HepG2 (cell line): ENCODE results near the gene PPP1R27. TPM values are rescaled to one million over a fixed set of nuclear protein-coding genes. Genes with fewer than 3 reads are reported as not detected.

ENCODE experiments used
- AGO2 ChIP-seq: fragments of 200-400 bp; formaldehyde crosslinking; optimal IDR thresholded peaks from 2 replicates; pipeline ENCODE3; 2017; ENCODE audit warnings: mild to moderate bottlenecking, low read depth, low read length, moderate library complexity
- ATF7-NPFF ChIP-seq: sonication (generic); formaldehyde crosslinking; IDR thresholded peaks from 2 replicates; pipeline ENCODE4 v1.8.1; 2023; ENCODE audit warnings: mild to moderate bottlenecking, low read depth, missing genetic modification reagents, moderate library complexity
- CBX1 ChIP-seq: IDR thresholded peaks from one replicate; pipeline ENCODE4 v1.6.1; 2016; ENCODE audit warnings: antibody characterized with exemption, low read depth
- HHEX ChIP-seq: IDR thresholded peaks from 2 replicates; pipeline ENCODE4 v1.6.1; 2016; ENCODE audit warnings: control low read depth
- ZBTB38 ChIP-seq: sonication (generic); formaldehyde crosslinking; IDR thresholded peaks from 2 replicates; pipeline ENCODE4 v1.5.1; 2020; ENCODE audit warnings: mild to moderate bottlenecking, missing genetic modification reagents
- ZFP41 ChIP-seq: sonication (generic); formaldehyde crosslinking; IDR thresholded peaks from 2 replicates; pipeline ENCODE4 v1.4.0; 2020; ENCODE audit warnings: mild to moderate bottlenecking, missing genetic modification reagents, borderline replicate concordance
- ZNF430 ChIP-seq: sonication (generic); formaldehyde crosslinking; IDR thresholded peaks from 2 replicates; pipeline ENCODE4 v1.9.0; 2021; ENCODE audit warnings: mild to moderate bottlenecking, missing genetic modification reagents
- polyA plus RNA-seq, 8 experiments: library from polyadenylated mRNA; depleted of rRNA in 3 of 8; stranded (reverse) in 7 of 8; unstranded in 1 of 8; fragments of >200 nt; fragmentation: Illumina TruSeq in 4 of 8; extraction: Trizol in 4 of 8; gene quantifications; 2 replicates each; pipeline versions ENCODE4 v1.2.1 to v1.2.3, GENCODE V29; 2011 to 2016; ENCODE audit warnings: low read depth in 4 of 8, missing spikeins in 1 of 8, mixed read lengths in 1 of 8; ENCODE audit not compliant: insufficient read depth in 1 of 8
- total RNA-seq, 5 experiments: library from RNA; depleted of rRNA; stranded (reverse); fragments of >200 nt; fragmentation: Illumina TruSeq; extraction: Trizol; gene quantifications; 2 replicates each; pipeline ENCODE4 v1.2.3, GENCODE V29; 2016; ENCODE audit warnings: low read depth in 1 of 5
- TF ChIP-seq, protein P1 (sequence below): sonication (generic); formaldehyde crosslinking; IDR thresholded peaks from 2 replicates; pipeline ENCODE4 v1.5.1; 2020; ENCODE audit warnings: mild to moderate bottlenecking, missing genetic modification reagents, borderline replicate concordance
- TF ChIP-seq, protein P2 (sequence below): sonication (generic); formaldehyde crosslinking; IDR thresholded peaks from 2 replicates; pipeline ENCODE4 v1.4.0; 2020; ENCODE audit warnings: missing genetic modification reagents
- TF ChIP-seq, protein P3 (sequence below): sonication (generic); formaldehyde crosslinking; IDR thresholded peaks from 2 replicates; pipeline ENCODE4 v1.5.0; 2020; ENCODE audit warnings: missing genetic modification reagents
- TF ChIP-seq, protein P4 (sequence below): sonication (generic); formaldehyde crosslinking; IDR thresholded peaks from 2 replicates; pipeline ENCODE4 v1.5.1; 2020; ENCODE audit warnings: mild to moderate bottlenecking, missing genetic modification reagents

The PPP1R27 gene
- total and polyA plus RNA-seq, 2 of the 13 experiments (the other 11 are each of a cell fraction or from before 2014, with no cell fraction given): 0.17 to 1.00 TPM

DNA sequence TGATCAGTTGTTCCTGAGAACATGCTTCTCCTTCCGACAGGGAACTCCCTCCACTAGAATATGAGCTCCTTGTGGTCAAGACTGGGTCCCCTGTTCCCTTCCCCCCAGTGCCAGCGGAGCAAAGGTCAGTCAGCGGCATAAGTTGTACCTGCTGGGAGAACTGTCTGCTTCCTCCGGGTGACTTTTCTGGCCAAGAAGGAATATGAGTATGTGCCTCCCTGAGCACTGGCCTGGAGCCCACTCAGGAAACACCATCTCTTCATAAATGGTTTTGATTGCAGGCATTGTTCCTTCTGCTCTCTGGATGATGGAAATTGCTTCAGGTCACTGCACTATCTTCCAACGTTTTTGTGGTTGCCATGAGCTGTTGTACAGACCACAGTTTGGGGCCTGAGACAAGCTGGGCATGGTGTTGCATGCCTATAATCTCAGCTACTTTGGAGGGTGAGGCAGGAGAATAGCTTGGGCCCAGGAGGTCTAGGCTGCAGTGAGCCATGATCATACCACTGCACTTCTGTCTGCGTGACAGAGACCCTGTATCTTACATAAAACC is 28.3 kb upstream of the PPP1R27 start (continued):
- TF ChIP-seq, protein P1, sequence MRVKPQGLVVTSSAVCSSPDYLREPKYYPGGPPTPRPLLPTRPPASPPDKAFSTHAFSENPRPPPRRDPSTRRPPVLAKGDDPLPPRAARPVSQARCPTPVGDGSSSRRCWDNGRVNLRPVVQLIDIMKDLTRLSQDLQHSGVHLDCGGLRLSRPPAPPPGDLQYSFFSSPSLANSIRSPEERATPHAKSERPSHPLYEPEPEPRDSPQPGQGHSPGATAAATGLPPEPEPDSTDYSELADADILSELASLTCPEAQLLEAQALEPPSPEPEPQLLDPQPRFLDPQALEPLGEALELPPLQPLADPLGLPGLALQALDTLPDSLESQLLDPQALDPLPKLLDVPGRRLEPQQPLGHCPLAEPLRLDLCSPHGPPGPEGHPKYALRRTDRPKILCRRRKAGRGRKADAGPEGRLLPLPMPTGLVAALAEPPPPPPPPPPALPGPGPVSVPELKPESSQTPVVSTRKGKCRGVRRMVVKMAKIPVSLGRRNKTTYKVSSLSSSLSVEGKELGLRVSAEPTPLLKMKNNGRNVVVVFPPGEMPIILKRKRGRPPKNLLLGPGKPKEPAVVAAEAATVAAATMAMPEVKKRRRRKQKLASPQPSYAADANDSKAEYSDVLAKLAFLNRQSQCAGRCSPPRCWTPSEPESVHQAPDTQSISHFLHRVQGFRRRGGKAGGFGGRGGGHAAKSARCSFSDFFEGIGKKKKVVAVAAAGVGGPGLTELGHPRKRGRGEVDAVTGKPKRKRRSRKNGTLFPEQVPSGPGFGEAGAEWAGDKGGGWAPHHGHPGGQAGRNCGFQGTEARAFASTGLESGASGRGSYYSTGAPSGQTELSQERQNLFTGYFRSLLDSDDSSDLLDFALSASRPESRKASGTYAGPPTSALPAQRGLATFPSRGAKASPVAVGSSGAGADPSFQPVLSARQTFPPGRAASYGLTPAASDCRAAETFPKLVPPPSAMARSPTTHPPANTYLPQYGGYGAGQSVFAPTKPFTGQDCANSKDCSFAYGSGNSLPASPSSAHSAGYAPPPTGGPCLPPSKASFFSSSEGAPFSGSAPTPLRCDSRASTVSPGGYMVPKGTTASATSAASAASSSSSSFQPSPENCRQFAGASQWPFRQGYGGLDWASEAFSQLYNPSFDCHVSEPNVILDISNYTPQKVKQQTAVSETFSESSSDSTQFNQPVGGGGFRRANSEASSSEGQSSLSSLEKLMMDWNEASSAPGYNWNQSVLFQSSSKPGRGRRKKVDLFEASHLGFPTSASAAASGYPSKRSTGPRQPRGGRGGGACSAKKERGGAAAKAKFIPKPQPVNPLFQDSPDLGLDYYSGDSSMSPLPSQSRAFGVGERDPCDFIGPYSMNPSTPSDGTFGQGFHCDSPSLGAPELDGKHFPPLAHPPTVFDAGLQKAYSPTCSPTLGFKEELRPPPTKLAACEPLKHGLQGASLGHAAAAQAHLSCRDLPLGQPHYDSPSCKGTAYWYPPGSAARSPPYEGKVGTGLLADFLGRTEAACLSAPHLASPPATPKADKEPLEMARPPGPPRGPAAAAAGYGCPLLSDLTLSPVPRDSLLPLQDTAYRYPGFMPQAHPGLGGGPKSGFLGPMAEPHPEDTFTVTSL (CRISPR knock-in tag): no peak
- peak; percentile 73; the same call in 1 of the 2 replicates for TF ChIP-seq ZBTB38 (CRISPR knock-in tag)
- TF ChIP-seq, protein P2, sequence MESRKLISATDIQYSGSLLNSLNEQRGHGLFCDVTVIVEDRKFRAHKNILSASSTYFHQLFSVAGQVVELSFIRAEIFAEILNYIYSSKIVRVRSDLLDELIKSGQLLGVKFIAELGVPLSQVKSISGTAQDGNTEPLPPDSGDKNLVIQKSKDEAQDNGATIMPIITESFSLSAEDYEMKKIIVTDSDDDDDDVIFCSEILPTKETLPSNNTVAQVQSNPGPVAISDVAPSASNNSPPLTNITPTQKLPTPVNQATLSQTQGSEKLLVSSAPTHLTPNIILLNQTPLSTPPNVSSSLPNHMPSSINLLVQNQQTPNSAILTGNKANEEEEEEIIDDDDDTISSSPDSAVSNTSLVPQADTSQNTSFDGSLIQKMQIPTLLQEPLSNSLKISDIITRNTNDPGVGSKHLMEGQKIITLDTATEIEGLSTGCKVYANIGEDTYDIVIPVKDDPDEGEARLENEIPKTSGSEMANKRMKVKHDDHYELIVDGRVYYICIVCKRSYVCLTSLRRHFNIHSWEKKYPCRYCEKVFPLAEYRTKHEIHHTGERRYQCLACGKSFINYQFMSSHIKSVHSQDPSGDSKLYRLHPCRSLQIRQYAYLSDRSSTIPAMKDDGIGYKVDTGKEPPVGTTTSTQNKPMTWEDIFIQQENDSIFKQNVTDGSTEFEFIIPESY (CRISPR knock-in tag): peak; percentile 84
- no peak for TF ChIP-seq AGO2
- TF ChIP-seq ZNF430: 0 out of 2 replicates have a peak, but pooled peaks have one; percentile 43
- no peak for TF ChIP-seq ATF7-NPFF (CRISPR knock-in tag)
- TF ChIP-seq HHEX: no peak
- no peak for TF ChIP-seq ZFP41 (CRISPR knock-in tag)
- TF ChIP-seq CBX1: no peak
- TF ChIP-seq, protein P3, sequence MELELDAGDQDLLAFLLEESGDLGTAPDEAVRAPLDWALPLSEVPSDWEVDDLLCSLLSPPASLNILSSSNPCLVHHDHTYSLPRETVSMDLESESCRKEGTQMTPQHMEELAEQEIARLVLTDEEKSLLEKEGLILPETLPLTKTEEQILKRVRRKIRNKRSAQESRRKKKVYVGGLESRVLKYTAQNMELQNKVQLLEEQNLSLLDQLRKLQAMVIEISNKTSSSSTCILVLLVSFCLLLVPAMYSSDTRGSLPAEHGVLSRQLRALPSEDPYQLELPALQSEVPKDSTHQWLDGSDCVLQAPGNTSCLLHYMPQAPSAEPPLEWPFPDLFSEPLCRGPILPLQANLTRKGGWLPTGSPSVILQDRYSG (CRISPR knock-in tag): no peak
- TF ChIP-seq, protein P4, sequence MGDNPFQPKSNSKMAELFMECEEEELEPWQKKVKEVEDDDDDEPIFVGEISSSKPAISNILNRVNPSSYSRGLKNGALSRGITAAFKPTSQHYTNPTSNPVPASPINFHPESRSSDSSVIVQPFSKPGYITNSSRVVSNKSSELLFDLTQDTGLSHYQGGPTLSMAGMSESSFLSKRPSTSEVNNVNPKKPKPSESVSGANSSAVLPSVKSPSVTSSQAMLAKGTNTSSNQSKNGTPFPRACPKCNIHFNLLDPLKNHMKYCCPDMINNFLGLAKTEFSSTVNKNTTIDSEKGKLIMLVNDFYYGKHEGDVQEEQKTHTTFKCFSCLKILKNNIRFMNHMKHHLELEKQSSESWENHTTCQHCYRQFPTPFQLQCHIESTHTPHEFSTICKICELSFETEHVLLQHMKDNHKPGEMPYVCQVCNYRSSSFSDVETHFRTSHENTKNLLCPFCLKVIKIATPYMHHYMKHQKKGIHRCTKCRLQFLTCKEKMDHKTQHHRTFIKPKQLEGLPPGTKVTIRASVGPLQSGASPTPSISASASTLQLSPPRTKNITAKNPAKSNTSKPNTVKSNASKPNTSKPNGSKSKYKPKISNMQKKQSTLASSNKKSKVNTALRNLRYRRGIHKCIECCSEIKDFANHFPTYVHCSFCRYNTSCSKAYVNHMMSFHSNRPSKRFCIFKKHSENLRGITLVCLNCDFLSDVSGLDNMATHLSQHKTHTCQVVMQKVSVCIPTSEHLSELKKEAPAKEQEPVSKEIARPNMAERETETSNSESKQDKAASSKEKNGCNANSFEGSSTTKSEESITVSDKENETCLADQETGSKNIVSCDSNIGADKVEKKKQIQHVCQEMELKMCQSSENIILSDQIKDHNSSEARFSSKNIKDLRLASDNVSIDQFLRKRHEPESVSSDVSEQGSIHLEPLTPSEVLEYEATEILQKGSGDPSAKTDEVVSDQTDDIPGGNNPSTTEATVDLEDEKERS (CRISPR knock-in tag): no peak
